GM19455 (cell line): ENCODE measurements around the gene CLIP2.
"Not testable (repeated sequence)": the region's sequence is repeated elsewhere in the genome, so short reads cannot be mapped to it uniquely, and the experiment has no call there.

ENCODE experiments used
- ATAC-seq: cut with Tn5 transposase; IDR thresholded peaks from one replicate; pipeline ENCODE4 v1.9.1; 2021; ENCODE audit not compliant: unreplicated experiment

Gene CLIP2

GRCh38 chr7:74365322-74366022, 76.3 kb downstream of the CLIP2 start:
- no peak for ATAC-seq

DNA sequence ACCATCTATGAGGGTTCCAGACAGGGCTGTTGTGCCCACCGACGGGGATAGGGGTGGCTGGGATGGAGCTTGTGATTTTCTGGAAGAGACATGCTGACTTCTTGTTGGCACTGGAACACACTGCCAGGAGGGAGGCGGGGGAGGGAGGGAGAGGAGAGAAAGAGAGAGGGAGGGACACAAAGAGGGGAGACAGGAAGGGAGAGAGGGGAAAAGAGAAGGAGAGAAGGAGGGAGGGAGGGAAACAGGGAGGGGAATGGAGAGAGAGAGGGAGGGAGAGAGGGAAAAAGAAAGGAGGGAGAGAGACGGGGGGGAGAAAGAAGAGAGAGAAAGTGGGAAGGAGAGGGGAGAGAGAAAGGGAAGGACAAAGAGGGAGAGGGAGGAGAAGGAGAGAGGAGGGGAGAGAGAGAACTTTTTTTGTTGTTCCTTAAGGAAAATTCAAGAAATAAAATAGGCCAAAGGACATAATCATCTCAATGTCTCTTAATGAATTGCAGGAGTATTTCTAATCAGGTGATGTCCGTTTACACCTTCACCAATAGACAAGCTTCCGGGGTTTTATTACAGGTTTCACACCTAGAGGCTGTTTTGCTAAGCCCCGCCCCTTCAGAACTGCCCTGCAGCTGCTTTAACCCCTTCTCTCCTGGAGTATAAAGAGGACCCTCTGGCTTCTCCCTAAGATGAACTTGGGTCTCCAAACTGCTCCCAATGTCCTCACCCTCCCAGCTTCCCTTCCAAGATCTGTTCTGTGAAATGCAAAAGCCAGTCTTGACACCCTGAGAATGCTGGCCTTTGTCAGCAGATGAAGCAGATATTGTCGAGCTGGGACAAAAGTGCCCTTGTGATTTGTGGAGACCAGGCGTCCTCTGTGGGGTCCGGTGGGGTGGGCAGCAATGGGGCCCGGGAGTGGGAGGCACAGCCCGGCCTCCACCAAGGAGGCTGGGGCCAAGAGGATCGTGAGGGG, 82.5 kb downstream of the CLIP2 start:
- no peak for ATAC-seq

DNA sequence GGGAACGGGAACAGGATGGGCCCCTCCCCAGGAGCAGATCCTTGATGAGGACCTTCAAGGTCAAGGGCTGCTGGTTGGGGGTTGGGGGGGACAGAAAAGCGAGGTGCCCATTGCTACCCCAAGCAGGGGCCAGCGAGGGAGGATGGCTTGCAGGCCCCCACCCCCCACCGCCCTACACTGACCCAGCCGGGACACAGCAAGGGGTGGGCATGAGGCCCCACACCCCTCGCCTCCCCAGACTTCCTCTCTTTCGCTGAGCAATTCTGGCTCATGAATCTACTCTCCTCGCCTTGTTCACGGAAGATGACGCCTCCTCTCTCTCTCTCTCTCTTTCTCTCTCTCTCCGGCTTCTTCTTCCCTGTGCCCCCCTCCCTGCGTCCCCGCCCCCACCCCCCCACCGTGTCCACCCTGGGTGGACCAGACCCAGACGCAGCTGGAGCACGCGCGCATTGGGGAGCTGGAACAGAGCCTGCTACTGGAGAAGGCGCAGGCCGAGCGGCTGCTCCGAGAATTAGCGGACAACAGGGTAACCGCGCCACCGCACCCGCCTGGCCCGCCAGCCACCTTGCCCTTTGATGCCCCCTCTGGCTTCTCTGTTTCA, 83.4 kb downstream of the CLIP2 start:
- no peak for ATAC-seq

GRCh38 chr7:74373536-74373935, 84.3 kb downstream of the CLIP2 start:
- ATAC-seq, result no peak

DNA sequence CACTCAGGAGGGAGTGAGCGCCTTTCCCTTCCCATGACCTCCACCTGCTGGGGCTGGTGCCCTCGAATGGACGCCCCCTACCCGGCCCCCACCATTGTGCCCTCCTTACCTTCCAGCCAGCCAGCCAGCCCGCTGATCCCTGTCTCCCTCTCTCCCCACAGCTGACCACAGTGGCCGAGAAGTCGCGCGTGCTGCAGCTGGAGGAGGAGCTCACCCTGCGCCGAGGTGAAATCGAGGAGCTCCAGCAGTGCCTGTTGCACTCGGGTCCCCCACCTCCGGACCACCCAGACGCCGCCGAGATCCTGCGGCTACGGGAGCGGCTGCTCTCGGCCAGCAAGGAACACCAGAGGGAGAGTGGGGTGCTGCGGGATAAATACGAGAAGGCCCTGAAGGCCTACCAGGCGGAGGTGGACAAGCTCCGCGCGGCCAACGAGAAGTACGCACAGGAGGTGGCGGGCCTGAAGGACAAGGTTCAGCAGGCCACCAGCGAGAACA, 86.6 kb downstream of the CLIP2 start:
- ATAC-seq, result no peak

DNA sequence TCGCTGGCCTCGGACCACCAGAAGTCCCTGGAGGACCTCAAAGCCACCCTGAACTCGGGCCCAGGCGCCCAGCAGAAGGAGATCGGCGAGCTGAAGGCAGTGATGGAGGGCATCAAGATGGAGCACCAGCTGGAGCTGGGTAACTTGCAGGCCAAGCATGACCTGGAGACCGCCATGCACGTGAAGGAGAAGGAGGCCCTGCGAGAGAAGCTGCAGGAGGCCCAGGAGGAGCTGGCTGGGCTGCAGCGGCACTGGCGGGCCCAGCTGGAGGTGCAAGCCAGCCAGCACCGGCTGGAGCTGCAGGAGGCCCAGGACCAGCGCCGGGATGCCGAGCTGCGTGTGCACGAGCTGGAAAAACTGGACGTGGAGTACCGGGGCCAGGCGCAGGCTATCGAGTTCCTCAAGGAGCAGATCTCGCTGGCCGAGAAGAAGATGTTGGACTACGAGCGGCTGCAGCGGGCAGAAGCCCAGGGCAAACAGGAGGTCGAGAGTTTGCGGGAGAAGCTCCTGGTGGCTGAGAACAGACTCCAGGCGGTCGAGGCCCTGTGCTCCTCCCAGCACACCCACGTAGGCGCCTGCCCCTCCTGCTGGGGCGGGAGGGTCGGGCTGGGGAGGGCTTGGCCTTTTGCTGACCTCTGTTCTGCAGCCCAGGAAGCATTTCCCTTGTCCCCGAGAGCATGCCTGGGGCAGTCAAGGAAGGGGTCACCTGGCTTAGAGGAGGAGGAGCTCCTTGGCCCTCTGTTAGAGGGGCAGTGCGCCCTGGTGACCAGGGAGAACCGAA, 87.2 kb downstream of the CLIP2 start:
- no peak for ATAC-seq

DNA sequence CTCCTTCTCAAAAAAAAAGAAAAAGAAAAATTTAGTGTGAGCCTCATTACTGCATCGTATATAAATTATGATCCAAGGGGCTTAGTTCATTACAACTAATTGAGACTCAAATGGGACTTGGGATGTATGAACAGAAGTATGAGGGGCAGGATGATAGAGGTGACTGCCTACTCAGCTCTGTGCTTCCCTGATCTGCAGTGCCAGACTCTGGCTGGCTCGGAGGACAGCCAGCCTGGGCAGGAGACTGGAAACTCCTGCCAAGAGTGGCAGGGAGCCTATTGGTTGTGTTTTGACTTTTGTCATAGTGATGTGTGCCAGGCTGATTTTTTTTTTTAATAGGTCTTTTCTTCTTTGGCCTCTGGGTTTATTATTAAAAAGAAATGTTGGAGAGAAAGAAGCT, 90.7 kb downstream of the CLIP2 start:
- ATAC-seq, result no peak

DNA sequence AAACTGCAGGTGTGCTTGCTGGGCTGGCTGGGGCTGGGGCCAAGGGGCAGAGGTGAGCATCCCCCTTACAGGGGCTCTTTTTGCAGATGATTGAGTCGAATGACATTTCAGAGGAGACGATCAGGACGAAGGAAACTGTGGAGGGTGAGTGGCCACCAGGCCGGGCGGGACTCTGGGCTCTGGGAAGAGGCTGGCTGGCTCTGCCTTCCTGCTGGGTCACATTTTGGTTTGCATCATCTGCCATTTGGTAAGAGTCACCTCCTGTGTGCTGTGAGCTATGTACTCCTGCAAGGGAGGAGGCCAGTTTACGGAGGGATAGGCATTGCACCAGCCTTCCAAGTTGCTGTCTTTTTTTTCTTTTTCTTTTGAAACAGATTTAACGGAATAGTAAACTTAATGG, 91.5 kb downstream of the CLIP2 start:
- ATAC-seq, result no peak

DNA sequence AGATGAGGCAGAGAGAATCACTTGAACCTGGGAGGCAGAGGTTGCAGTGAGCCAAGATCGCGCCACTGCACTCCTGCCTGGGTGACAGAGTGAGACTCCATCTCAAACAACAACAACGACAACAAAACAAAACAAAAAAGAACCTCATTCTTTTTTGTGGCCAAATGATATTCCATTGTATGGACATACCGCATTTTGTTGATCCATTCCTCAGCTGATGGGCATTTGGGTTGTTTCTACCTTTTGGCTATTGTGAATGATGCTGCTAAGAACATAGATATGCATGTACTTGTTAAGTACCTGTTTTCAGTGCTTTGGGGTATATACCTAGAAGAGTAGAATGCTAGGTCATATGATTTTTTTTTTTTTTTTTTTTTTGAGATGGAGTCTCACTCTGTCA, 94.9 kb downstream of the CLIP2 start:
- not testable (repeated sequence) for ATAC-seq

DNA sequence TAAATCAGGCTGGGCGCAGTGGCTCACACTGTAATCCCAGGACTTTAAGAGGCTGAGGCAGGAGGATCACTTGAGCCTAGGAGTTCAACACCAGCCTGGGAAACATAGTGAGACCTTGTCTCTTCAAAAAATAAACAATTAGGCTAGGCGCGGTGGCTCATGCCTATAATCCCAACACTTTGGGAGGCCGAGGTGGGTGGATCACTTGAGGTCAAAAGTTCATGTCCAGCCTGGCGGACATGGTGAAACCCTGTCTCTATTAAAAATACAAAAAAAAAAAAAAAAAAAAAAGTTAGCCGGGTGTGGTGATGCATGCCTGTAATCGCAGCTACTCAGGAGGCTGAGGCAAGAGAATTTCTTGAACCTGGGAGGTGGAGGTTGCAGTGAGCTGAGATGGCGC, 95.6 kb downstream of the CLIP2 start:
- ATAC-seq, result not testable (repeated sequence)

GRCh38 chr7:74387606-74388005, 98.4 kb downstream of the CLIP2 start:
- no peak for ATAC-seq

- ATAC-seq, result no peak
Observed at GRCh38 chr7:74388880-74389415, 99.7 kb downstream of the CLIP2 start.

- not testable (repeated sequence) for ATAC-seq
Observed at GRCh38 chr7:74393722-74394121, 104.5 kb downstream of the CLIP2 start.

GRCh38 chr7:74394601-74395000, 105.4 kb downstream of the CLIP2 start:
- ATAC-seq, result not testable (repeated sequence)

DNA sequence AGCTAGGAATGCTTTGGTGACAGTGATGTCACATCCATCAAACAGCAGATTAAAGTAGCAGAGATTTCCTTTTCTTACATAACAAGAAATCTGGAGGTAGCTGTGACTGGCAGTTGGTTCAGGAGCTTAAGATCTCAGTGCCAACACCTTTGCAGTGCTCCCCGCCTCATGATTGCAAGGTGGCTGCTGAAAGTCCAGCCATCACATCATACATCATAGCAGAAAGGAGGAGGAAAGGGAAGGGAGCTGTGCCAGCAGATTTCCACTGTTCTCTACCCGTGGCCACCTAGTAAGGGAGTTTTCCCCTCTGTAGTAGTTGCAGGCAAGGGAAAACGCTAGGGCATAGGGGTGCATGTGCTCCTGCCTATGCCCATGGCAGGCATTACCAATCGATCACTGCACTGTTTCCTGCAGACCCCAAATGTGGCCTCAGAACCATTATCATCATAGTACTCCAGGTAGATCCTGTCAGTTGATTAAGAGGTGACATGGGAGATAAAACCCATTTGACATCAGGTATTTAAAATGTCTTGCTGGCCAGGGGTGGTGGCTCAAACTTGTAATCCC, 106.6 kb downstream of the CLIP2 start:
- no peak for ATAC-seq

DNA sequence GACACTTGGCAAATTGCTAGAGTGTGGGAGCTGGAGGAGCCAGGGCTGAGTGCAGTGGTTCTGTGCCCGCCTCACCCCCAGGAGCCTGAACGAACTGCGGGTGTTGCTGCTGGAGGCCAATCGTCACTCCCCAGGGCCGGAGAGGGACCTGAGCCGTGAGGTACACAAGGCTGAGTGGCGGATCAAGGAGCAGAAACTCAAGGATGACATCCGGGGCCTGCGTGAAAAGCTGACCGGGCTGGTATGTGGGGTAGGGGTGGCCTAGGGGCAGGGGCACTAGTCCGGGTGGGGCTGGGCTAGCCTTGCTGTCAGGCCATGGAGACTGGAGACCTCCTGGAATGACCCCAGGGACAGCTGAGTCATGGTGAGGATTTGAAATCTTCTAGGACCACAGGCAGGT, 107.8 kb downstream of the CLIP2 start:
- ATAC-seq, result no peak

GRCh38 chr7:74398426-74398825, 109.2 kb downstream of the CLIP2 start:
- ATAC-seq, result no peak

DNA sequence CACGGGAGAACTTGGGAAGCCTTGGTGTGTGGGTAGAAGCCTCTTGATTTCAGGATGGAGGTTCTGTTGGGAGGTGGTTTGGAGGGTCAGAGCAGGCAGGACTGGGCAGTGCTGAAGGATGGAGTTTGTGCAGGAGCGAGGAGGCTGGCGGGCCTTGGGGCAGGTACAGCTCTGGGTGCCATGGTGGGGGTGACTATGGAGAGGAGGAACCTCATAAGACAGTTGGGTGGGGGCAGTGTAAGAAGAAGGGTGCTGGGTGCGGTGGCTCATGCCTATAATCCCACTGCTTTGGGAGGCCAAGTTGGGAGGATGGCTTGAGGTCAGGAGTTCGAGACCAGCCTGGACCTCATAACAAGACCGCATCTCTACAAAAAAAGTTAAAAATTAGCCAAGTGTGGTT, 109.8 kb downstream of the CLIP2 start:
- ATAC-seq, result no peak

DNA sequence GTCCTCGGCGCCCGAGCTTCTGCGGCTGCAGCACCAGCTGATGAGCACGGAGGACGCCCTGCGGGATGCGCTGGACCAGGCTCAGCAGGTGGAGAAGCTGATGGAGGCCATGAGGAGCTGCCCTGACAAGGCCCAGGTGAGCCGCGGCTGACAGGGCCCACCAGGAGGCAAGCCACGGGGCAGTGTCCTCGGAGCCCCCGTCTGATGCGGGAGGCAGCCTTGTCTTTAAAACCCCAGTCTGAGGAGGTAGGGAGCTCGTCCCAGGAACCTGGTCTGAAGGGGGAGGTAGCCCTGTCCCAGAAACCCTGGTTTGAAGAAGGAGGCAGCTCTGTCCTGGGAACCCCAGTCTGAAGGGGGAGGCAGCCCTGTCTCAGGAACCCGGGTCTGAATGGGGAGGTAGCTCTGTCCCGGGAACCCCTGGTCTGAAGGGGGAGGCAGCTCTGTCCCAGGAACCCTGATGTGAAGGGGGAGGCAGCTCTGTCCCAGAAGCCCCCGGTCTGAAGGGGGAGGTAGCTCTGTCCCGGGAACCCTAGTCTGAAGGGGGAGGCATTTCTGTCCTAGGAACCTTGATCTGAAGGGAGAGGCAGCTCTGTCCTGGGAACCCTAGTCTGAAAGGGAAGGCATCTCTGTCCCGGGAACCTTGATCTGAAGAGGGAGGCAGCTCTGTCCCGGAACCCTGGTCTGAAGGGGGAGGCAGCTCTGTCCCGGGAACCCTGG, 111.4 kb downstream of the CLIP2 start:
- no peak for ATAC-seq
